K562 (cell line): ENCODE measurements around the gene NTM. TPM values are rescaled to one million over a fixed set of nuclear protein-coding genes. Genes with fewer than 3 reads are reported as not detected.

Experiments
- ATAC-seq: fragments of 200-7000 bp; cut with Tn5 transposase; 3 replicates; pipeline ENCODE4 v1.9.1; 2020; ENCODE audit warnings: moderate library complexity
- BruUV-seq: library from RNA; stranded (reverse); fragments of 400-500 nt; replicated peaks from 2 replicates; lab custom pipeline; 2021; lab: Mats Ljungman, UMichigan
- CTCF ChIA-PET: fragments of 300-600 bp; formaldehyde crosslinking; extraction: SDS; loops from one replicate; lab custom pipeline; 2021; ENCODE audit warnings: low intra/inter-chr PET ratio; lab: Yijun Ruan, JAX
- POLR2A ChIA-PET: fragments of 300-600, 350-650 bp; sonication (Branson Sonifier 250); formaldehyde crosslinking; extraction: SDS; loops from one replicate; lab custom pipeline; 2021; ENCODE audit warnings: antibody characterized with exemption, inconsistent platforms; lab: Yijun Ruan, JAX
- DNase-seq, 4 experiments: peaks; one replicate each; pipeline versions ENCODE4 v3.0.0 to v3.0.0-alpha.2; 2011 to 2018; ENCODE audit warnings: low spot score in 3 of 4, mixed read lengths in 3 of 4; ENCODE audit errors: extremely low read depth in 1 of 4
- FAIRE-seq: peaks from 2 replicates; lab custom pipeline; 2011; peaks lifted over from hg19 to GRCh38; lab: Jason Lieb, UNC
- H2AFZ ChIP-seq: 2 replicates; pipeline ENCODE4 v1.6.0; 2011; ENCODE audit warnings: low read depth, low read length, control low read depth, inconsistent platforms
- H3K27ac ChIP-seq: fragments of 200-600 bp; 3 replicates; pipeline ENCODE4 v1.8.0; 2011; ENCODE audit warnings: low read depth, mild to moderate bottlenecking, control low read depth, inconsistent platforms, low read length, moderate library complexity, mixed read lengths; ENCODE audit errors: extremely low read depth
- H3K27me3 ChIP-seq, 2 experiments: fragments of 300-600 bp in 1 of 2; 2 replicates in 1 of 2; 3 replicates in 1 of 2; pipeline versions ENCODE4 v1.6.0 to v1.8.0; 2011; ENCODE audit warnings: inconsistent platforms in 2 of 2, low read length in 2 of 2, mild to moderate bottlenecking in 1 of 2, mixed read lengths in 1 of 2, moderate library complexity in 1 of 2; ENCODE audit not compliant: control insufficient read depth in 2 of 2, insufficient read depth in 2 of 2
- H3K36me3 ChIP-seq: fragments of 300-600 bp; 3 replicates; pipeline ENCODE4 v1.8.0; 2011; ENCODE audit warnings: mild to moderate bottlenecking, low read length, inconsistent platforms; ENCODE audit not compliant: control insufficient read depth, insufficient read depth
- H3K4me1 ChIP-seq, 2 experiments: fragments of 200-600 bp in 1 of 2; replicated peaks in 1 of 2; 2 replicates in 1 of 2; 3 replicates in 1 of 2; pipeline versions ENCODE4 v1.5.1 to v1.8.0; 2011; ENCODE audit warnings: inconsistent platforms in 2 of 2, low read length in 2 of 2, mild to moderate bottlenecking in 1 of 2, mixed read lengths in 1 of 2, moderate library complexity in 1 of 2; ENCODE audit not compliant: control insufficient read depth in 2 of 2, insufficient read depth in 2 of 2
- H3K4me2 ChIP-seq: 2 replicates; pipeline ENCODE4 v1.6.1; 2011; ENCODE audit warnings: low read length, control low read depth, inconsistent platforms, mixed read lengths; ENCODE audit not compliant: insufficient read depth
- H3K4me3 ChIP-seq: fragments of 200-600 bp; sonication (generic), shearing (Covaris generic); 2 replicates; pipeline ENCODE4 v1.5.1; 2016; ENCODE audit warnings: control low read depth, inconsistent platforms
- H3K79me2 ChIP-seq: fragments of 200-600 bp; 3 replicates; pipeline ENCODE4 v1.8.0; 2011; ENCODE audit warnings: low read length, inconsistent platforms; ENCODE audit not compliant: control insufficient read depth, insufficient read depth
- H3K9ac ChIP-seq, 2 experiments: 2 replicates each; pipeline versions ENCODE4 v1.6.0 to v1.6.1; 2011; ENCODE audit warnings: low read depth in 2 of 2, low read length in 2 of 2, control low read depth in 1 of 2, inconsistent platforms in 1 of 2, mild to moderate bottlenecking in 1 of 2, mixed read lengths in 1 of 2; ENCODE audit not compliant: insufficient read depth in 1 of 2
- H3K9me1 ChIP-seq: one replicate; pipeline ENCODE4 v1.6.0; 2011; ENCODE audit warnings: inconsistent platforms, mild to moderate bottlenecking, low read length, moderate library complexity; ENCODE audit not compliant: control insufficient read depth, insufficient read depth
- H3K9me3 ChIP-seq: replicated peaks from 2 replicates; pipeline ENCODE4 v1.5.1; 2011; ENCODE audit warnings: low read depth, low read length, inconsistent platforms; ENCODE audit not compliant: control insufficient read depth, insufficient read depth
- H4K20me1 ChIP-seq: replicated peaks from 2 replicates; pipeline ENCODE4 v1.6.1; 2011; ENCODE audit warnings: low read length, inconsistent platforms, mixed read lengths; ENCODE audit not compliant: control insufficient read depth, insufficient read depth
- ARID3B ChIP-seq: fragments of 250-450 bp; sonication (Bioruptor Pico); IDR thresholded peaks from 2 replicates; pipeline ENCODE4 v1.4.0; 2020; ENCODE audit warnings: borderline replicate concordance
- ASH1L ChIP-seq: fragments of 450-650 bp; IDR thresholded peaks from 2 replicates; pipeline ENCODE4 v1.6.1; 2018; ENCODE audit warnings: borderline replicate concordance, mild to moderate bottlenecking, low read depth; ENCODE audit not compliant: partially characterized antibody
- CHCHD3 ChIP-seq: fragments of 250-450 bp; sonication (Bioruptor Pico); IDR thresholded peaks from 2 replicates; pipeline ENCODE4 v2.1.2; 2022; ENCODE audit warnings: mild to moderate bottlenecking
- CTCFL ChIP-seq: IDR thresholded peaks from 2 replicates; pipeline ENCODE4 v1.6.1; 2011; ENCODE audit warnings: borderline replicate concordance, low read depth, mild to moderate bottlenecking, moderate library complexity, low read length; ENCODE audit not compliant: insufficient read depth, poor library complexity, severe bottlenecking
- CXXC5 ChIP-seq: fragments of 250-450 bp; sonication (Bioruptor Pico); IDR thresholded peaks from 2 replicates; pipeline ENCODE4 v1.8.0; 2022; ENCODE audit warnings: inconsistent platforms, mild to moderate bottlenecking, moderate library complexity
- E4F1 ChIP-seq: fragments of 250-450 bp; sonication (Bioruptor Pico); IDR thresholded peaks from 2 replicates; pipeline ENCODE4 v1.5.0; 2021; ENCODE audit warnings: mild to moderate bottlenecking, borderline replicate concordance
- FOXP1 ChIP-seq: sonication (generic); formaldehyde crosslinking; IDR thresholded peaks from 2 replicates; pipeline ENCODE4 v1.8.0; 2022; ENCODE audit warnings: mild to moderate bottlenecking, missing genetic modification reagents
- GABPB1 ChIP-seq: sonication (generic); formaldehyde crosslinking; IDR thresholded peaks from 2 replicates; pipeline ENCODE4 v1.8.0; 2022; ENCODE audit warnings: mild to moderate bottlenecking, missing genetic modification reagents
- HMG20A ChIP-seq: fragments of 450-650 bp; formaldehyde crosslinking; conservative IDR thresholded peaks from 2 replicates; pipeline ENCODE4 v1.4.0; 2020; ENCODE audit warnings: mild to moderate bottlenecking, mixed read lengths
- KLF6 ChIP-seq: fragments of 250-450 bp; sonication (Bioruptor Pico); IDR thresholded peaks from 2 replicates; pipeline ENCODE4 v1.4.0; 2020; ENCODE audit warnings: mild to moderate bottlenecking, moderate library complexity, borderline replicate concordance
- MBD1 ChIP-seq: fragments of 250-450 bp; sonication (Bioruptor Pico); IDR thresholded peaks from 2 replicates; pipeline ENCODE4 v1.8.0; 2022; ENCODE audit warnings: inconsistent platforms
- RFX1 ChIP-seq: fragments of 450-650 bp; IDR thresholded peaks from 2 replicates; pipeline ENCODE4 v1.6.1; 2016; ENCODE audit warnings: mild to moderate bottlenecking, moderate library complexity
- XRCC5 ChIP-seq: fragments of 200-400 bp; formaldehyde crosslinking; IDR thresholded peaks from 2 replicates; pipeline ENCODE4 v1.6.1; 2017; ENCODE audit warnings: low read depth, mild to moderate bottlenecking, low read length
- ZNF217 ChIP-seq: sonication (generic); formaldehyde crosslinking; IDR thresholded peaks from 2 replicates; pipeline ENCODE4 v1.8.0; 2022; ENCODE audit warnings: mild to moderate bottlenecking, missing genetic modification reagents
- ZNF263 ChIP-seq: sonication (generic); formaldehyde crosslinking; IDR thresholded peaks from 2 replicates; pipeline ENCODE4 v1.8.0; 2022; ENCODE audit warnings: mild to moderate bottlenecking, missing genetic modification reagents, borderline replicate concordance
- WGBS: fragments of 100-300 bp; shearing (Covaris generic); methylation state at CpG from one replicate; pipeline ENCODE4 v1.1.6; 2016; ENCODE audit warnings: low coverage, mixed read lengths; ENCODE audit not compliant: insufficient coverage; ENCODE audit errors: missing lambda C conversion rate; 5-methylcytosine and 5-hydroxymethylcytosine counted together
- in situ Hi-C: fragments of 300-500 bp; cut with MboI; formaldehyde crosslinking; loops from 4 replicates; pipeline ENCODE4 v1.15.0; 2018; ENCODE audit warnings: inconsistent platforms, mixed read lengths
- intact Hi-C: fragments of 100-400 bp; cut with micrococcal nuclease; formaldehyde crosslinking; loops from 2 replicates; pipeline ENCODE4 v1.14.2; 2022
- polyA plus RNA-seq, 8 experiments: library from polyadenylated mRNA; depleted of rRNA in 4 of 8; stranded (reverse) in 5 of 8; unstranded in 3 of 8; fragments of >200 nt; fragmentation: Nextera tagmentation in 2 of 8; fragmentation: Illumina TruSeq in 1 of 8; extraction: Ambion mirVana in 2 of 8; extraction: Trizol in 1 of 8; gene quantifications; 2 replicates each; pipeline versions ENCODE4 v1.2.1 to v1.2.3, GENCODE V29; 2011 to 2014; ENCODE audit warnings: inconsistent platforms in 1 of 8, missing spikeins in 1 of 8
- total RNA-seq, 7 experiments: library from RNA; depleted of rRNA in 6 of 7; stranded (reverse); fragments of >200 nt in 6 of 7; fragmentation: Illumina TruSeq in 2 of 7; extraction: Trizol in 2 of 7; gene quantifications; 2 replicates each; pipeline versions ENCODE4 v1.2.1 to v1.2.3, GENCODE V29; 2011 to 2021; ENCODE audit warnings: low replicate concordance in 1 of 7

NTM gene
- total and polyA plus RNA-seq, 9 of the 15 experiments (the other 6 are each of a cell fraction or from before 2014, with no cell fraction given) = not detected

- no peak overlapping the region for H2AFZ ChIP-seq
- TF ChIP-seq E4F1 = no peak
- no peak for TF ChIP-seq CXXC5
- TF ChIP-seq XRCC5 = no peak
- no peak for TF ChIP-seq GABPB1 (CRISPR knock-in tag)
- TF ChIP-seq CTCFL = no peak
- TF ChIP-seq MBD1 (CRISPR knock-in tag) = no peak
- TF ChIP-seq KLF6 (CRISPR knock-in tag) = no peak
- TF ChIP-seq RFX1 = no peak
- no peak for TF ChIP-seq ZNF217
- no peak for TF ChIP-seq CHCHD3 (CRISPR knock-in tag)
- no peak for TF ChIP-seq ARID3B (CRISPR knock-in tag)
- TF ChIP-seq FOXP1 (CRISPR knock-in tag) = no peak
- no peak for TF ChIP-seq HMG20A (CRISPR knock-in tag)
- no peak for TF ChIP-seq ASH1L
- no peak for TF ChIP-seq ZNF263 (CRISPR knock-in tag)
These were observed 210.6 kb downstream of the NTM start for GRCh38 chr11:131581046-131581445.

More at GRCh38 chr11:131581046-131581445, 210.6 kb downstream of the NTM start:
- Histone ChIP-seq H3K9ac (no peak overlapping the region), H3K36me3 (no peaks in the 10 kb centered on the region), H3K4me3 (no peak overlapping the region), H3K27me3 (peaks cover 2 to 4% of the 10 kb centered on the region in 2 experiments; a peak in 1 of 5 replicates), H3K27ac (no peak overlapping the region), H3K9me3 (no peaks in the 10 kb centered on the region), H3K4me2 (no peak overlapping the region), H3K79me2 (no peaks in the 10 kb centered on the region), H4K20me1 (no peaks in the 10 kb centered on the region), H3K9me1 (no peaks in the 10 kb centered on the region), H3K4me1 (no peaks in the 10 kb centered on the region)
- no TSS peak for BruUV-seq
- ChIA-PET POLR2A (interaction anchor here (1.0 kb wide), 1 partner anchor 10 kb away, joined by 3 read pairs; no protein-coding TSS in a partner anchor), CTCF (no interaction called here)
- 2% methylated on average over 6 of the region's 6 CpGs for WGBS
- no peak for FAIRE-seq
- intact Hi-C loops = no loop called here
- ATAC-seq = no peak
- no peak for DNase-seq
- in situ Hi-C loops = no loop called here
